Progenitor cell of endocrine pancreas (in vitro differentiated cells): ENCODE data around the gene RPH3AL. TPM values are rescaled to one million over a fixed set of nuclear protein-coding genes. Genes with fewer than 3 reads are reported as not detected.
"Not testable (repeated sequence)": the region's sequence is repeated elsewhere in the genome, so short reads cannot be mapped to it uniquely, and the experiment has no call there.

Experiments used
- DNase-seq: peaks from one replicate; pipeline ENCODE4 v3.0.0; 2021; ENCODE audit warnings: low spot score; ENCODE audit not compliant: unreplicated experiment
- H3K27ac Mint-ChIP-seq: 2 replicates; pipeline ENCODE4 v1.8.0; 2021; ENCODE audit warnings: mild to moderate bottlenecking, moderate library complexity, mixed read lengths
- H3K27me3 Mint-ChIP-seq: 2 replicates; pipeline ENCODE4 v1.8.0; 2021; ENCODE audit warnings: mixed read lengths
- H3K36me3 Mint-ChIP-seq: 2 replicates; pipeline ENCODE4 v1.8.0; 2022; ENCODE audit warnings: mixed read lengths; ENCODE audit not compliant: insufficient read depth
- H3K4me1 Mint-ChIP-seq: 2 replicates; pipeline ENCODE4 v1.8.0; 2021; ENCODE audit warnings: low read depth, mixed read lengths
- H3K4me3 Mint-ChIP-seq: 2 replicates; pipeline ENCODE4 v1.8.0; 2021; ENCODE audit warnings: low read depth, mild to moderate bottlenecking, moderate library complexity, mixed read lengths
- H3K9me3 Mint-ChIP-seq: 2 replicates; pipeline ENCODE4 v1.8.0; 2021; ENCODE audit warnings: low read depth, mixed read lengths
- CTCF ChIP-seq: fragments of 200-600 bp; sonication (generic); IDR thresholded peaks from one replicate; pipeline ENCODE4 v1.5.0; 2021; ENCODE audit warnings: antibody characterized with exemption, mild to moderate bottlenecking; ENCODE audit not compliant: unreplicated experiment
- total RNA-seq: library from RNA; stranded (reverse); gene quantifications from 2 replicates; pipeline ENCODE4 v1.2.1, GENCODE V29; 2021

The RPH3AL gene
- total RNA-seq, 1 donor from 2014 or later: 47.6 TPM

DNA sequence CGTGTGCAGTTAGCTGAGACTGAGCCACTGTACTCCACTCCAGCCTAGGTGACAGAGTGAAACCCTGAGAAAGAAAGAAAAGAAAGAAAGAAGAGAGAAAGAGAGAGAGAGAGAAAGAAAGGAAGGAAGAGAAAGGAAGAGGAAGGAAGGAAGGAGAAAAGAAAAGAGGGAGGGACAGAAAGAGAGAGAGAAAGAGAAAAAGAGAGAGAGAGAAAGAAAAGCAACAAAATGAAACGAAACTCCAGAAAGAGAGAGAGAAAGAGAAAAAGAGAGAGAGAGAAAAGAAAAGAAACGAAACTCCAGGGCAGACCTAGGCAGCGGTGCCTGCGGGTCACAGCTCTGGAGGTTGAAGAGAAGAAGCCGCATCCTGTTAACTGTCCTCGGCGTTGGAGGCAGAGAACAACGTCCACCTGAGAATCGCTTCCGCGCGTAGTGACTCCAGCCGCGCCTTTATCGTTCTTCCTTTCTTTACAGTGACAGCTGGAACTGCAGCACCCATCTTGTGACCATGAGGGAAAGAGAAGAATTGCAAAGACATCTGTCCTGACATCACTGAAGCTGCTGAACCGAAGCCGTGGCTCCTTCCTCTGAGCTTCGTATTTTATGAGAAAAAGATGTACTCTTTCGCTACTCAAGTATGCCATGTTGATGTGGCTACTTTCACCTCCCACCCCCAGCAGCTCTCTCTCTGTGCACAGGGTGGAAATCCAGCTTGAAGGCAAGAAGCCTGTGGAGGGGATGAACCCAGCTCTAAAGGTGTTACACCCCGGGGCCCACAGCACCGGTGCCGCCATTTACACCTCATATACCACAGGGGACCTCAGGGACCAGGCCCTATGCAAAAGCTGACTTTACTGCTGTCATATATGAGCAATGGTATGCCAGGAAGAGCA lies 114.3 kb downstream of the RPH3AL start:
- H3K36me3 Mint-ChIP-seq: peaks cover 3% of the 10 kb centered on the region
- H3K27me3 Mint-ChIP-seq: no peaks in the 10 kb centered on the region
- H3K4me1 Mint-ChIP-seq: no peaks in the 10 kb centered on the region
- peaks cover under 1% of the 10 kb centered on the region for H3K9me3 Mint-ChIP-seq
- H3K27ac Mint-ChIP-seq: peak overlapping the region; percentile 46
- no peak for DNase-seq
- TF ChIP-seq CTCF: no peak
- no peak overlapping the region for H3K4me3 Mint-ChIP-seq

DNA sequence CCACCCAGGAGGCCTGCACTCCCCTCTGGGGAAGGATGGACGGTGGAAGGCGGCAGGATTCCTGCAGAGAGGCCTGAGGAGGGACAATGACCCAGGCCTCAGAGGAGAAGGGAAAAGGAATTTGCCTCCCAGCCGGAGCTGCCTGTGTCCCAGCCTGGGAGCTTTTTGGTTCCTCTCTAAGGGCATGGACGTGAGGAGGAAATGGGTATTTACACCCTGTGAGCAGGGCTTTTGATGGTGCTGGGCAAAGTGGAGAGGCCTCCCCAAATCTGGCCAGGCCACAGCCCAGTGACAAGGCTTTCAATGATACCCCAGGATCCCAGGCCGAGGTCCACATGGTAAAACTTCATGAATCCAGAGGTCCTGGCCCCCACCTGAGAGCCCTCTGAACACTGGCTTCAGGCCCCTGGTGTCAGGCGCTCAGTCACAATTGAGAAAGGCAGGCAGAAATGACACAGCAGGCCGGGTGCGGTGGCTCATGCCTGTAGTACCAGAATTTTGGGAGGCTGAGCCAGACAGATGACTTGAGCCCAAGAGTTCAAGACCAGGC lies 115.1 kb downstream of the RPH3AL start:
- Mint-ChIP-seq H3K4me1 (no peaks in the 10 kb centered on the region), H3K9me3 (no peaks in the 10 kb centered on the region), H3K27ac (no peak overlapping the region), H3K36me3 (peaks cover 3% of the 10 kb centered on the region), H3K27me3 (no peaks in the 10 kb centered on the region), H3K4me3 (no peak overlapping the region)
- no peak for DNase-seq
- TF ChIP-seq CTCF: no peak

- TF ChIP-seq CTCF: no peak
- H3K4me3 Mint-ChIP-seq: no peak overlapping the region
- no peak overlapping the region for H3K27ac Mint-ChIP-seq
- no peaks in the 10 kb centered on the region for H3K27me3 Mint-ChIP-seq
- no peaks in the 10 kb centered on the region for H3K9me3 Mint-ChIP-seq
- peaks cover 3% of the 10 kb centered on the region for H3K36me3 Mint-ChIP-seq
- no peaks in the 10 kb centered on the region for H3K4me1 Mint-ChIP-seq
- DNase-seq: no peak
These were observed 115.8 kb downstream of the RPH3AL start for GRCh38 chr17:236641-237405.

GRCh38 chr17:235831-236640 lies 116.6 kb downstream of the RPH3AL start:
- no peak for DNase-seq
- H3K9me3 Mint-ChIP-seq: no peaks in the 10 kb centered on the region
- no peak for TF ChIP-seq CTCF
- no peaks in the 10 kb centered on the region for H3K27me3 Mint-ChIP-seq
- no peak overlapping the region for H3K27ac Mint-ChIP-seq
- H3K36me3 Mint-ChIP-seq: peaks cover 3% of the 10 kb centered on the region
- no peaks in the 10 kb centered on the region for H3K4me1 Mint-ChIP-seq
- H3K4me3 Mint-ChIP-seq: no peak overlapping the region

DNA sequence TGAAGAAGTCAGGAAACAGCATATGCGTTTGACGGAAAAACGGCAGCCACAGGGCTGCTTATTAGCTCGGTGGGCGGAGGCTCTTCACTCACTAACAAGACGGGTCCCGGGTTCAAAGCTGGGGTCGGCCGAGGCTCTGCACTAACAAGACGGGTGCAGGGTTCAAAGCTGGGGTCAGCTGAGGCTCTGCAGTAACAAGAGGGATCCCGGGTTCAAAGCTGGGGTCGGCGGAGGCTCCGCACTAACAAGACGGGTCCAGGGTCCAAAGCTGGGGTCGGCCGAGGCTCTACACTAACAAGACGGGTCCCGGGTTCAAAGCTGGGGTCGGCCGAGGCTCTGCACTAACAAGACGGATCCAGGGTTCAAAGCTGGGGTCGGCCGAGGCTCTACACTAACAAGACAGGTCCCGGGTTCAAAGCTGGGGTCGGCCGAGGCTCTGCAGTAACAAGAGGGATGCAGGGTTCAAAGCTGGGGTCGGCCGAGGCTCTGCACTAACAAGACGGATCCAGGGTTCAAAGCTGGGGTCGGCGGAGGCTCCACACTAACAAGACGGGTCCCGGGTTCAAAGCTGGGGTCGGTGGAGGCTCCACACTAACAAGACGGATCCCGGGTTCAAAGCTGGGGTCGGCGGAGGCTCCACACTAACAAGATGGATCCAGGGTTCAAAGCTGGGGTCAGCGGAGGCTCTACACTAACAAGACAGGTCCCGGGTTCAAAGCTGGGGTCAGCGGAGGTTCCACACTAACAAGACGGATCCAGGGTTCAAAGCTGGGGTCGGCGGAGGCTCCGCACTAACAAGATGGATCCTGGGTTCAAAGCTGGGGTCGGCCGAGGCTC lies 117.4 kb downstream of the RPH3AL start:
- not testable (repeated sequence) for H3K4me1 Mint-ChIP-seq, H3K27me3 Mint-ChIP-seq, H3K9me3 Mint-ChIP-seq, DNase-seq, H3K4me3 Mint-ChIP-seq, H3K36me3 Mint-ChIP-seq
- H3K27ac Mint-ChIP-seq: peak overlapping the region; percentile 29

- H3K9me3 Mint-ChIP-seq, H3K36me3 Mint-ChIP-seq, H3K4me3 Mint-ChIP-seq, H3K4me1 Mint-ChIP-seq, H3K27me3 Mint-ChIP-seq, DNase-seq: not testable (repeated sequence)
- peak overlapping the region; percentile 29 for H3K27ac Mint-ChIP-seq
These were observed 118.2 kb downstream of the RPH3AL start for GRCh38 chr17:234163-234993.
